Fibroblast of skin of scalp (primary cell): ENCODE results near the gene SLC17A9.

ENCODE experiments used
- DNase-seq: peaks from one replicate; pipeline ENCODE4 v3.0.0-alpha.2; 2013

The SLC17A9 gene

GRCh38 chr20:63005365-63005861 is 52.9 kb downstream of the SLC17A9 start:
- no peak for DNase-seq

- no peak for DNase-seq
These were observed 53.5 kb downstream of the SLC17A9 start for GRCh38 chr20:63005862-63006539.

- no peak for DNase-seq
These were observed 54.2 kb downstream of the SLC17A9 start, which contains the start of gene BHLHE23 for GRCh38 chr20:63006540-63007359. Gene BHLHE23, minus strand, starts transcription at chr20:63006964. Its CDS starts 190 bp downstream, at chr20:63006774.

- DNase-seq: no peak
These were observed 54.8 kb downstream of the SLC17A9 start for GRCh38 chr20:63007360-63007645.

- DNase-seq: no peak
These were observed 55.4 kb downstream of the SLC17A9 start for GRCh38 chr20:63007646-63008488.

GRCh38 chr20:63008541-63009044 is 56.1 kb downstream of the SLC17A9 start:
- no peak for DNase-seq

GRCh38 chr20:63009045-63009961 is 56.8 kb downstream of the SLC17A9 start:
- peak; percentile 58 for DNase-seq

GRCh38 chr20:63009988-63010769 is 57.7 kb downstream of the SLC17A9 start:
- no peak for DNase-seq

GRCh38 chr20:63011798-63012197 is 59.3 kb downstream of the SLC17A9 start:
- peak; percentile 27 for DNase-seq

- no peak for DNase-seq
These were observed 60.7 kb downstream of the SLC17A9 start for GRCh38 chr20:63013207-63013606.

- no peak for DNase-seq
These were observed 61.8 kb downstream of the SLC17A9 start for GRCh38 chr20:63014287-63014686.

- peak; percentile 59 for DNase-seq
These were observed 62.2 kb downstream of the SLC17A9 start for GRCh38 chr20:63014710-63015109.

GRCh38 chr20:63015147-63015661 is 62.7 kb downstream of the SLC17A9 start:
- DNase-seq: no peak

- DNase-seq: no peak
These were observed 63.3 kb downstream of the SLC17A9 start for GRCh38 chr20:63015662-63016361.

- DNase-seq: no peak
These were observed 64.1 kb downstream of the SLC17A9 start for GRCh38 chr20:63016514-63017075.

GRCh38 chr20:63017076-63017825 is 64.7 kb downstream of the SLC17A9 start:
- DNase-seq: no peak

GRCh38 chr20:63017826-63018411 is 65.4 kb downstream of the SLC17A9 start:
- DNase-seq: no peak
